ENCODE measurements around the gene LMTK2.
"Not testable (repeated sequence)": the region's sequence is repeated elsewhere in the genome, so short reads cannot be mapped to it uniquely, and the experiment has no call there.

LMTK2 gene

DNA sequence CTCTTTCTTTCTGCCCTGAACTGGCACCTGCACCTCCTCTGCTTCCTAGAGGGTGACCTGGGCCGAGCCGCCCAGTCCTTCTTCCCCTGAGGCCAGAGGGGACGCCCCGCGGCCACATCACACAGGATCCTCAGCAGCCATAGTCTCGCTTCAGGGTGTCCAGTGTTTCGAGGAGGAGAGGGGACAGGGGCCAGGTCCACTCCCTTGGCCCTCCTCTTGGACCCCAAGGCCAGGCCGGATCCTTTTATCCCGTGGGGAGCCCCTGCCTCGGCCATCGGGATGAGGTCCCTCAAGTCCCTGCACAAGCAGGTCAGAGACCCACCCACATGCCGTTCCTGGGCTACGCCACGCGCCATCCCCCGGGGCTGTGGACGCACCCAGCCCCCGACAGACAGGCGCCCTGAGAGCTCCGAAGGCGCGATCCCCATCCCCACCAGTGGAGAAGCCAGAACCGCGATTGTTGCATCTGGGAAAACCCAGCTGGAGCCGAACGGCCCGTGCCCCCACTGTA, 108.2 kb downstream of the LMTK2 start:
- peaks cover 38% of the 10 kb centered on the region for H3K27me3 ChIP-seq
- peaks cover 31% of the 10 kb centered on the region for H3K36me3 ChIP-seq
- TF ChIP-seq CTCF (IDR thresholded peaks at IDR 0.05), result no peak
- no peaks in the 10 kb centered on the region for H3K9me3 ChIP-seq
- H3K4me1 ChIP-seq (ENCODE audit: control insufficient read depth in 1 of 2, insufficient read depth in 1 of 2, low read depth in 1 of 2, low read length in 1 of 2), result no peaks in the 10 kb centered on the region
- no peak overlapping the region for H3K27ac ChIP-seq
- H3K4me3 ChIP-seq (ENCODE audit: low read depth in 1 of 2, low read length in 1 of 2), result no peak overlapping the region

DNA sequence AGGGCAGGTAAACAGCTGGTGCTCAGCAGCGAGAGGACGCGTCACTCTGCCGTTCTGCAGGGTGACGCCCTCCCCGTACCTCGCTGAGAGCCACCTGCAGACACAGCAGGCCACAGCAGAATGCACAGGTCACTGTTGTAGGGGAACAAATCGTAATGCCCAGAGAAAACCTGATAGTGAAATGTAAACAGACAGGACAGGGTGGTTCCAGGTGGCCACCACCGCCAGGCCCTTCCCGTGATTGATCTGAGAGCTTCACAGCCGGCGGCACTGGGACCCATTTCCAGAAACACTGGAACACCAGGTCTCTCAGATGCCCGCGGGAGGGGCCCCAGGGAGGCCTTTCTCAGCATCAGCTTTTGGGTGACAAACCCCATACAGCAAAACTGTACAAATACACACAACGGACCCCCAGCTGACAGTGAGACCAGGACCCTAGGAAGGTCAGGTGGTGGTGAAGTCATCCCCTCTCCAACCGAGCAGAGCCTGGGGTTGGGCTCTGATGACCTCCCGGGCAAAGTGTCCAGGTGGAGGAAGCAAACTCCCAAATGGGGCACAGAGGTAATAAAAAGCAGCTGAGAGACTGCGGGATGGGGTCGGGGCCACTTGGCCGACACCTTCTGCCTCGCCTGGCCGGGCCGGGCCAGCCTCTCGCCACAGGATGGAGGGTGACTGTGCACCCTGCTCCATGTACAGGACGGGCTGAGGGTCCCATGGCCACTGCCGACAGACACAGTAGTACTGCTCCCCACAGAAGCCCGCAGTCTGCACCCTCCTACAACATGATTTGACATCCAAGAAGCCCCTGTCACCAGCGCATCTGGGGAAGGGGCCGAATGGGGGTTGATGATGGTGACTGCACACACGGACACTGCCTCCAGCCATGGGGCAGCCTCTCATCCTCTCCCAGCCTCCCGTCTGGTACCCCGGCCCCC, 109.2 kb downstream of the LMTK2 start:
- Histone ChIP-seq H3K27ac (no peak overlapping the region), H3K4me3 (ENCODE audit: low read depth in 1 of 2, low read length in 1 of 2) (no peak overlapping the region), H3K4me1 (ENCODE audit: control insufficient read depth in 1 of 2, insufficient read depth in 1 of 2, low read depth in 1 of 2, low read length in 1 of 2) (no peaks in the 10 kb centered on the region), H3K36me3 (peaks cover 36% of the 10 kb centered on the region), H3K27me3 (peaks cover 29% of the 10 kb centered on the region), H3K9me3 (no peaks in the 10 kb centered on the region)
- no peak for TF ChIP-seq CTCF (IDR thresholded peaks at IDR 0.05)

- Histone ChIP-seq H3K27ac (no peak overlapping the region), H3K4me1 (ENCODE audit: control insufficient read depth in 1 of 2, insufficient read depth in 1 of 2, low read depth in 1 of 2, low read length in 1 of 2) (no peaks in the 10 kb centered on the region), H3K4me3 (ENCODE audit: low read depth in 1 of 2, low read length in 1 of 2) (no peak overlapping the region), H3K27me3 (peaks cover 16% of the 10 kb centered on the region), H3K9me3 (no peaks in the 10 kb centered on the region), H3K36me3 (peaks cover 49% of the 10 kb centered on the region)
- TF ChIP-seq CTCF (IDR thresholded peaks at IDR 0.05), result no peak
These were observed 110.4 kb downstream of the LMTK2 start for GRCh38 chr7:98216941-98217622.

- Histone ChIP-seq H3K9me3 (no peaks in the 10 kb centered on the region), H3K4me3 (ENCODE audit: low read depth in 1 of 2, low read length in 1 of 2) (no peak overlapping the region), H3K36me3 (peaks cover 57% of the 10 kb centered on the region), H3K27ac (no peak overlapping the region), H3K4me1 (ENCODE audit: control insufficient read depth in 1 of 2, insufficient read depth in 1 of 2, low read depth in 1 of 2, low read length in 1 of 2) (no peaks in the 10 kb centered on the region), H3K27me3 (peaks cover 8% of the 10 kb centered on the region)
- TF ChIP-seq CTCF (IDR thresholded peaks at IDR 0.05), result no peak
These were observed 111.2 kb downstream of the LMTK2 start for GRCh38 chr7:98217623-98218582.

- H3K27me3 ChIP-seq; H3K9me3 ChIP-seq; H3K4me3 ChIP-seq (ENCODE audit: low read depth in 1 of 2, low read length in 1 of 2); H3K27ac ChIP-seq; H3K4me1 ChIP-seq (ENCODE audit: control insufficient read depth in 1 of 2, insufficient read depth in 1 of 2, low read depth in 1 of 2, low read length in 1 of 2): not testable (repeated sequence)
- peaks cover 70% of the 10 kb centered on the region for H3K36me3 ChIP-seq
These were observed 112.7 kb downstream of the LMTK2 start for GRCh38 chr7:98219382-98219781.
